Measurements from ENCODE around the gene TMEM258. TPM values are rescaled to one million over a fixed set of nuclear protein-coding genes. Genes with fewer than 3 reads are reported as not detected.

TMEM258 gene
- total RNA-seq, 1 donor from 2014 or later, result 166 TPM

GRCh38 chr11:61753672-61754071 is 38.7 kb downstream of the TMEM258 start:
- no peak for DNase-seq (ENCODE audit: low spot score)
- Mint-ChIP-seq H3K4me1 (ENCODE audit: low read depth) (no peaks in the 10 kb centered on the region), H3K4me3 (peak overlapping the region; percentile 72), H3K36me3 (ENCODE audit: low read depth) (no peaks in the 10 kb centered on the region), H3K27me3 (ENCODE audit: insufficient read depth) (peaks cover 31% of the 10 kb centered on the region), H3K9me3 (no peaks in the 10 kb centered on the region), H3K27ac (no peak overlapping the region)
- intact Hi-C loops (cut with micrococcal nuclease), result loop anchor here (5.0 kb wide), 2 partner anchors 39 to 56 kb away; partner anchors contain the start of genes FEN1 and TMEM258

- Mint-ChIP-seq H3K27me3 (ENCODE audit: insufficient read depth) (peaks cover 31% of the 10 kb centered on the region), H3K4me3 (peak overlapping the region; percentile 72), H3K4me1 (ENCODE audit: low read depth) (no peaks in the 10 kb centered on the region), H3K27ac (no peak overlapping the region), H3K9me3 (no peaks in the 10 kb centered on the region), H3K36me3 (ENCODE audit: low read depth) (no peaks in the 10 kb centered on the region)
- intact Hi-C loops (cut with micrococcal nuclease), result loop anchor here (1.0 to 5.0 kb wide), 3 partner anchors 23 to 56 kb away; partner anchors contain the start of genes FEN1 and TMEM258
- DNase-seq (ENCODE audit: low spot score), result no peak
Measured at GRCh38 chr11:61752925-61753521, 39.4 kb downstream of the TMEM258 start.

GRCh38 chr11:61752117-61752924 is 40.1 kb downstream of the TMEM258 start, which contains the start of gene MYRF:
TSS of gene MYRF (plus strand) at chr11:61752636. CDS start at chr11:61752745, 109 bp downstream.
- Mint-ChIP-seq H3K4me3 (peak within 1 kb of the TSS; percentile 76), H3K27ac (no peak within 1 kb of the TSS), H3K27me3 (ENCODE audit: insufficient read depth) (peaks cover 31% of the 10 kb centered on the region), H3K4me1 (ENCODE audit: low read depth) (no peaks in the 10 kb centered on the region), H3K9me3 (no peaks in the 10 kb centered on the region), H3K36me3 (ENCODE audit: low read depth) (no peaks in the 10 kb centered on the region)
- intact Hi-C loops (cut with micrococcal nuclease), result loop anchor here (1.0 to 5.0 kb wide), 3 partner anchors 24 to 55 kb away; partner anchors contain the start of genes FEN1 and TMEM258
- peak; percentile 52 for DNase-seq (ENCODE audit: low spot score)

- DNase-seq (ENCODE audit: low spot score), result no peak
- Mint-ChIP-seq H3K27ac (no peak overlapping the region), H3K4me3 (no peak overlapping the region), H3K4me1 (ENCODE audit: low read depth) (no peaks in the 10 kb centered on the region), H3K27me3 (ENCODE audit: insufficient read depth) (peaks cover 28% of the 10 kb centered on the region), H3K36me3 (ENCODE audit: low read depth) (no peaks in the 10 kb centered on the region), H3K9me3 (no peaks in the 10 kb centered on the region)
- intact Hi-C loops (cut with micrococcal nuclease), result loop anchor here (5.0 kb wide), 2 partner anchors 41 to 54 kb away; partner anchors contain the start of genes FEN1 and TMEM258
Measured at GRCh38 chr11:61751384-61751783, 41.0 kb downstream of the TMEM258 start.

GRCh38 chr11:61750631-61751273 is 41.6 kb downstream of the TMEM258 start:
- H3K27me3 Mint-ChIP-seq (ENCODE audit: insufficient read depth), result peaks cover 28% of the 10 kb centered on the region
- no peaks in the 10 kb centered on the region for H3K36me3 Mint-ChIP-seq (ENCODE audit: low read depth)
- H3K9me3 Mint-ChIP-seq, result no peaks in the 10 kb centered on the region
- no peak for DNase-seq (ENCODE audit: low spot score)
- H3K4me3 Mint-ChIP-seq, result peak overlapping the region; percentile 34
- no peaks in the 10 kb centered on the region for H3K4me1 Mint-ChIP-seq (ENCODE audit: low read depth)
- intact Hi-C loops (cut with micrococcal nuclease), result loop anchor here (5.0 kb wide), 2 partner anchors 42 to 53 kb away; partner anchors contain the start of genes FEN1 and TMEM258
- H3K27ac Mint-ChIP-seq, result no peak overlapping the region

- no peaks in the 10 kb centered on the region for H3K4me1 Mint-ChIP-seq (ENCODE audit: low read depth)
- no peak overlapping the region for H3K4me3 Mint-ChIP-seq
- H3K9me3 Mint-ChIP-seq, result no peaks in the 10 kb centered on the region
- H3K27ac Mint-ChIP-seq, result no peak overlapping the region
- DNase-seq (ENCODE audit: low spot score), result no peak
- intact Hi-C loops (cut with micrococcal nuclease), result loop anchor here (5.0 kb wide), 2 partner anchors 43 to 52 kb away; partner anchors contain the start of genes FEN1 and TMEM258
- no peaks in the 10 kb centered on the region for H3K36me3 Mint-ChIP-seq (ENCODE audit: low read depth)
- H3K27me3 Mint-ChIP-seq (ENCODE audit: insufficient read depth), result peaks cover 28% of the 10 kb centered on the region
Measured at GRCh38 chr11:61749591-61750217, 42.7 kb downstream of the TMEM258 start.

GRCh38 chr11:61747967-61748285 is 44.5 kb downstream of the TMEM258 start:
- intact Hi-C loops (cut with micrococcal nuclease), result loop anchor here (1.0 kb wide), 1 partner anchor 360 kb away; no protein-coding TSS in a partner anchor
- no peak overlapping the region for H3K27ac Mint-ChIP-seq
- H3K9me3 Mint-ChIP-seq, result no peaks in the 10 kb centered on the region
- DNase-seq (ENCODE audit: low spot score), result no peak
- H3K4me3 Mint-ChIP-seq, result no peak overlapping the region
- H3K4me1 Mint-ChIP-seq (ENCODE audit: low read depth), result no peaks in the 10 kb centered on the region
- H3K36me3 Mint-ChIP-seq (ENCODE audit: low read depth), result no peaks in the 10 kb centered on the region
- peaks cover 17% of the 10 kb centered on the region for H3K27me3 Mint-ChIP-seq (ENCODE audit: insufficient read depth)

- Mint-ChIP-seq H3K4me1 (ENCODE audit: low read depth) (no peaks in the 10 kb centered on the region), H3K4me3 (no peak overlapping the region), H3K27me3 (ENCODE audit: insufficient read depth) (peaks cover 16% of the 10 kb centered on the region), H3K27ac (no peak overlapping the region), H3K9me3 (no peaks in the 10 kb centered on the region), H3K36me3 (ENCODE audit: low read depth) (no peaks in the 10 kb centered on the region)
- DNase-seq (ENCODE audit: low spot score), result peak; percentile 39
- intact Hi-C loops (cut with micrococcal nuclease), result no loop called here
Measured at GRCh38 chr11:61747192-61747966, 45.0 kb downstream of the TMEM258 start.

- H3K27ac Mint-ChIP-seq, result no peak overlapping the region
- H3K4me1 Mint-ChIP-seq (ENCODE audit: low read depth), result no peaks in the 10 kb centered on the region
- H3K4me3 Mint-ChIP-seq, result no peak overlapping the region
- intact Hi-C loops (cut with micrococcal nuclease), result no loop called here
- peaks cover 13% of the 10 kb centered on the region for H3K27me3 Mint-ChIP-seq (ENCODE audit: insufficient read depth)
- H3K36me3 Mint-ChIP-seq (ENCODE audit: low read depth), result no peaks in the 10 kb centered on the region
- no peak for DNase-seq (ENCODE audit: low spot score)
- H3K9me3 Mint-ChIP-seq, result no peaks in the 10 kb centered on the region
Measured at GRCh38 chr11:61746442-61747191, 45.8 kb downstream of the TMEM258 start.

- intact Hi-C loops (cut with micrococcal nuclease), result no loop called here
- Mint-ChIP-seq H3K4me1 (ENCODE audit: low read depth) (no peaks in the 10 kb centered on the region), H3K36me3 (ENCODE audit: low read depth) (no peaks in the 10 kb centered on the region), H3K9me3 (no peaks in the 10 kb centered on the region), H3K27ac (no peak overlapping the region), H3K27me3 (ENCODE audit: insufficient read depth) (peaks cover 6% of the 10 kb centered on the region), H3K4me3 (no peak overlapping the region)
- DNase-seq (ENCODE audit: low spot score), result no peak
Measured at GRCh38 chr11:61745781-61746441, 46.5 kb downstream of the TMEM258 start.

- H3K27me3 Mint-ChIP-seq (ENCODE audit: insufficient read depth), result peaks cover 5% of the 10 kb centered on the region
- H3K4me1 Mint-ChIP-seq (ENCODE audit: low read depth), result no peaks in the 10 kb centered on the region
- H3K9me3 Mint-ChIP-seq, result no peaks in the 10 kb centered on the region
- H3K27ac Mint-ChIP-seq, result no peak overlapping the region
- intact Hi-C loops (cut with micrococcal nuclease), result no loop called here
- no peak for DNase-seq (ENCODE audit: low spot score)
- no peak overlapping the region for H3K4me3 Mint-ChIP-seq
- H3K36me3 Mint-ChIP-seq (ENCODE audit: low read depth), result no peaks in the 10 kb centered on the region
Measured at GRCh38 chr11:61744609-61745156, 47.7 kb downstream of the TMEM258 start.

Data from activated T-helper 1 cell treated with anti-CD3 and anti-CD28 coated beads, Interleukin-12 subunit alpha, Interleukin-12 subunit beta, Interleukin-2, Interleukin-4 antibody, amounts not matched to agents 30 ng/mL and 10 ng/mL and 1 ng/mL, durations not matched to agents 14 hours and 24 hours and 36 hours (primary cell).